AG10803 (cell line): ENCODE measurements around the gene PCDH9.

Experiments
- DNase-seq: peaks from one replicate; pipeline ENCODE4 v3.0.0; 2010; ENCODE audit warnings: low read depth
- H3K4me3 ChIP-seq: 2 replicates; pipeline ENCODE4 v1.5.1; 2011; ENCODE audit warnings: mild to moderate bottlenecking, low read length, control low read depth
- TF ChIP-seq, protein P1 (sequence below): conservative IDR thresholded peaks from 2 replicates; pipeline ENCODE4 v1.5.1; 2011; ENCODE audit warnings: mild to moderate bottlenecking, low read length, control low read depth, inconsistent platforms

Gene PCDH9

DNA sequence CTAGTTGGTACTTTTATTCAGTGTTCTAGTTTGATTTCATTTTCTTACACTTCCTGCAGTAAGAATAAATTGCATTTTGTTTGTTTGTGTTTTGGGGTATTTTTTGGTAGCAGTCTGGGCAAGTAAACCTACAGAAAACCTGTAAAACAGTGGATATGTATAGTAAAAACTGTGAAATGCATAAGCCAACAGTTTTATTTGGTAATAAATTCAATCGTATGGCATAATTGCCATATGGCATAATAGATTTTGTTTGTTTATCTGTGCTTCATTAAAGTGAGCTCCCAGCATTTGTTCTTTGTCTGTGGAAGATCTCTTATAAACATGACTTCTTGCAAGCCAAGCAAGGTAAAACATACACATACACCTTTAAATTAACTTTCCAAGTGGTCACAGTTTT, 111.9 kb downstream of the PCDH9 start:
- DNase-seq, result no peak
- no peak overlapping the region for H3K4me3 ChIP-seq
- TF ChIP-seq, protein P1, sequence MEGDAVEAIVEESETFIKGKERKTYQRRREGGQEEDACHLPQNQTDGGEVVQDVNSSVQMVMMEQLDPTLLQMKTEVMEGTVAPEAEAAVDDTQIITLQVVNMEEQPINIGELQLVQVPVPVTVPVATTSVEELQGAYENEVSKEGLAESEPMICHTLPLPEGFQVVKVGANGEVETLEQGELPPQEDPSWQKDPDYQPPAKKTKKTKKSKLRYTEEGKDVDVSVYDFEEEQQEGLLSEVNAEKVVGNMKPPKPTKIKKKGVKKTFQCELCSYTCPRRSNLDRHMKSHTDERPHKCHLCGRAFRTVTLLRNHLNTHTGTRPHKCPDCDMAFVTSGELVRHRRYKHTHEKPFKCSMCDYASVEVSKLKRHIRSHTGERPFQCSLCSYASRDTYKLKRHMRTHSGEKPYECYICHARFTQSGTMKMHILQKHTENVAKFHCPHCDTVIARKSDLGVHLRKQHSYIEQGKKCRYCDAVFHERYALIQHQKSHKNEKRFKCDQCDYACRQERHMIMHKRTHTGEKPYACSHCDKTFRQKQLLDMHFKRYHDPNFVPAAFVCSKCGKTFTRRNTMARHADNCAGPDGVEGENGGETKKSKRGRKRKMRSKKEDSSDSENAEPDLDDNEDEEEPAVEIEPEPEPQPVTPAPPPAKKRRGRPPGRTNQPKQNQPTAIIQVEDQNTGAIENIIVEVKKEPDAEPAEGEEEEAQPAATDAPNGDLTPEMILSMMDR, result no peak

DNA sequence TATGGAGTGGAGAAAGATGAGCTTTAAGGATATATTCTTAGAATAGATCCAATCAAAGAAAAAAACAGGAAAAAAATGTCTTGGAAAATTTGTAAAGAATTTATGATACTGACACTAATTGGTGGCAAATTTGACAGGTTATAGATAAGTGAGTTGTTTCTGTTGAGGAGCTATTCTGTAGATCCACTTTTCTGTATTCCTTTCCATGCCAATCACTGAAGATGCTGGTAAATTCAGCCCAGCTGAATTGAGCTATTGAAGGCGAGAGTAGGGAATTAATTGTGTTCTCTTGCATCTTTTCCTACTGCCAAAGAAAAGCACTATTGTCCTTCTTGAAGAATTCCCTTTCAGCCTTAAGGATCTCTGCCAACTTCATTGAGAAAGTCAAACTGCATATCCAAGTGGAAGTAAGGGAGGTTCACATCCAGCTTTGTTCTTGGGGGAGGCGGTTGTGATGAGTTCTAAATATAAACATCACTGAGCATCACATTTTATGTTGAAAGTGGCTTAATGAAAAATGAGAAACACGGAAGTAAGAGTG, 113.1 kb downstream of the PCDH9 start:
- DNase-seq, result no peak
- TF ChIP-seq, protein P1, result no peak
- H3K4me3 ChIP-seq, result no peak overlapping the region

- no peak overlapping the region for H3K4me3 ChIP-seq
- TF ChIP-seq, protein P1, result no peak
- DNase-seq, result no peak
Observed at GRCh38 chr13:67107979-67108378, 122.2 kb downstream of the PCDH9 start.

GRCh38 chr13:67106502-67107057, 123.6 kb downstream of the PCDH9 start:
- no peak for DNase-seq
- TF ChIP-seq, protein P1, result no peak
- H3K4me3 ChIP-seq, result no peak overlapping the region

DNA sequence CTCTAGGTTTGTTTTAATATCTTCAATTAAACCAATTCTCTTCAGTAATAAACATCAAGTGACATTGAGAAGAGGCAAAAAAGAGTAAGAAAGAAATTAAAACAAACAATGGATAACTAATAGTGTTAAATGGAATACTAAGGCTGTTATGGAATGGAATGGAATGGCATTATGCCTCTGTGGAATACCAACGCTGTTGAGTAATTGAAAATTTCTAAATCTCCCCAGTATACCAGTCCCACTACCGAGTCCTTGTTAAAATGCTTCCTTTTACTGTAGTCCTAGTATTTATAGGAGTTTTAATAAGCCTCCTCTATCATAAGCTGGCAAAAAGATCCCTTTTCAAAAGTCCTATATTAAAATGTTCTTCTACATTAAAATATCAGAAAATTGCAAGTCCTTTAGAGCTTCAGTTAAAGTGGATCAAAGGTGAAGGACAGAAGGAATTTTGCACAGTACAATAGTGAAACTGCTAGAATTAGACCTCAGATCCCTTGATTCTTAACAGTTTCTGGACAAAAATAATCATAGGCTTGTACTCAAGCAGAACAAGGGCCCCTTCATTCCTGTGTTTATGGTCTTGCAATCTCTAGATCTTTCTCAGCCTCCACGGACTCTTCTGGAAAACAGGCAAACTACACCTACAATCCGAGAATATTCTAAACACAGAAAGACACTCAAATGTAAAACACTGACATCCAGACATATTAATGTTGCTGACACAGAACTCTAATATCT, 128.2 kb downstream of the PCDH9 start:
- H3K4me3 ChIP-seq, result no peak overlapping the region
- TF ChIP-seq, protein P1, result no peak
- no peak for DNase-seq

DNA sequence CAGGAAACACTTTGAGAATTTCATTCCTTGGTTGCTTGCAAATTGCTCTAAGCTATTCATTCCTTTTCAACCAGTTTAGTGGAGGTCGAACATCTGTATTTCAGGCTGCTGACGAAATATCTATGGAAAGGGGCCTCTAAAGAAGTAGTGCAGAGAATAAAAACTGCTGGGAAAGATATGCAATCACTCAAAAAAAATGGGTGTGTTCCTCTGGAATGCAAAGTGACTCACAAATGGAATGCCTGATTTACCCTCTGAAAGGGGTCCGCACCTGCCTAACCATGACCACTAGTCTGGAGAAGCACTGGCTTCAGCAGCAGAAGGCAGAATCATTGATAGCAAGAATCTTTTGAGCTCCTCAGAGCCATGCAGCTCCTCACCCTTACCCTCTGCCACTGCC, 129.4 kb downstream of the PCDH9 start:
- DNase-seq, result no peak
- TF ChIP-seq, protein P1, result no peak

GRCh38 chr13:67099494-67099893, 130.6 kb downstream of the PCDH9 start:
- no peak overlapping the region for H3K4me3 ChIP-seq
- TF ChIP-seq, protein P1, result no peak
- no peak for DNase-seq

More for the DNA sequence above, 129.4 kb downstream of the PCDH9 start:
- H3K4me3 ChIP-seq, result no peak overlapping the region
